ENCODE data around the gene SPEM1.
"Not testable (repeated sequence)": the region's sequence is repeated elsewhere in the genome, so short reads cannot be mapped to it uniquely, and the experiment has no call there.

Gene SPEM1

DNA sequence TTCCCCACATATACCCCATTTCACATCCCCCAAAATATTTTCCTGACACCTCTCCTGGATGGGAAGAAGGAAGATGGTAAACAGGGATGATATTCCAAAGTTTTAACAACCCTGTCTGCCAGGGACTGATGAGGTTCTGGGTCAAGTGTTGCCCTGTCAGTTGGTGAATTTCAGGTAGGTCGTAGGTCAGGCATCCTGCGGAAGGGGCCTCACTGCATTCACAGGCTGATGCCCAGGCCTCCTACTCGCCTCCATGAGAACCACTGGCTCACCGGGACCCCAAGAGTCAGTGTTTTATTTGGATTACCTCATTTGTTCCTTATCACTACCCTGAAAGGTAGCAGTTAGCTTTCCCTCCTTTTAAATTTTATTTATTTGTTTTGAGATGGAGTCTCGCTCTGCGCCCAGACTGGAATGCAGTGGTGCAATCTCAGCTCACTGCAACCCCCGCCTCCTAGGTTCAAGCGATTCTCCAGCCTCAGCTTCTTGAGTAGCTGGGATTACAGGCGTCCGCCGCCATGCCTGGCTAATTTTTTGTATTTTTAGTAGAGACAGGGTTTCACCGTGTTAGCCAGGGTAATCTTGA is 48.8 kb downstream of the SPEM1 start:
- DNase-seq (ENCODE audit: low spot score): no peak

DNA sequence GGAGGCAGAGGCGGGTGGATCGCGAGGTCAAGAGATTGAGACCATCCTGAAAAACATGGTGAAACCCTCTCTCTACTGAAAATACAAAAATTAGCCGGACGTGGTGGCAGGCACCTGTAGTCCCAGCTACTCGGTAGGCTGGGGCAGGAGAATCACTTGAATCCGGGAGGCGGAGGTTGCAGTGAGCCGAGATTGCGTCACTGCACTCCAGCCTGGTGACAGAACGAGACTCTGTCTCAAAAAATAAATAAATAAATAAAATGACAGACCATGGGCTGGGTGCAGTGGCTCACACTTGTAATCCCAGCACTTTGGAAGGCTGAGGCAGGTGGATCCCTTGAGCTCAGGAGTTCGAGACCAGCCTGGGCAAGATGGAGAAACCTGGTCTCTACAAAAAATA is 49.7 kb downstream of the SPEM1 start:
- DNase-seq (ENCODE audit: low spot score): not testable (repeated sequence)

DNA sequence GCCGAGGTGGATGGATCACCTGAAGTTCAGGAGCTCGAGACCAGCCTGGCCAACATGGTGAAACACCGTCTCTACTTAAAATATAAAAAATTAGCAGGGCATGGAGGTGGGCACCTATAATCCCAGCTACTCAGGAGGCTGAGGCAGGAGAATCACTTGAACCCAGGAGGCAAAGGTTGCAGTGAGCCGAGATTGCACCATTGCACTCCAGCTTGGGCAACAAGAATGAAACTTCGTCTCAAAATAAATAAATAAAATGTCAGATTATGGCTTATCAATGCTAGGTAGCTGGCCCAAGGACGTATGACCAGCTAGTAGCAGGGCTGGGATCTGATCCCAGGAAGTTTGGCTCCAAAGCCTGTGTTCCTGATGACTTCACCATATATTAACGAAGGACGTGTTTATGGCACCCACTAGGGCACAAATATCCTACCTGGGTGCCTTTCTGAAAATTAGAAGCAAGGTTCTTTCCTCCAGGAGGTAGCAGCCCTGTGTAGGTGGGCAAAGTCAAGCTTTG is 50.4 kb downstream of the SPEM1 start:
- not testable (repeated sequence) for DNase-seq (ENCODE audit: low spot score)
